ENCODE measurements around the gene PARM1.

PARM1 gene

DNA sequence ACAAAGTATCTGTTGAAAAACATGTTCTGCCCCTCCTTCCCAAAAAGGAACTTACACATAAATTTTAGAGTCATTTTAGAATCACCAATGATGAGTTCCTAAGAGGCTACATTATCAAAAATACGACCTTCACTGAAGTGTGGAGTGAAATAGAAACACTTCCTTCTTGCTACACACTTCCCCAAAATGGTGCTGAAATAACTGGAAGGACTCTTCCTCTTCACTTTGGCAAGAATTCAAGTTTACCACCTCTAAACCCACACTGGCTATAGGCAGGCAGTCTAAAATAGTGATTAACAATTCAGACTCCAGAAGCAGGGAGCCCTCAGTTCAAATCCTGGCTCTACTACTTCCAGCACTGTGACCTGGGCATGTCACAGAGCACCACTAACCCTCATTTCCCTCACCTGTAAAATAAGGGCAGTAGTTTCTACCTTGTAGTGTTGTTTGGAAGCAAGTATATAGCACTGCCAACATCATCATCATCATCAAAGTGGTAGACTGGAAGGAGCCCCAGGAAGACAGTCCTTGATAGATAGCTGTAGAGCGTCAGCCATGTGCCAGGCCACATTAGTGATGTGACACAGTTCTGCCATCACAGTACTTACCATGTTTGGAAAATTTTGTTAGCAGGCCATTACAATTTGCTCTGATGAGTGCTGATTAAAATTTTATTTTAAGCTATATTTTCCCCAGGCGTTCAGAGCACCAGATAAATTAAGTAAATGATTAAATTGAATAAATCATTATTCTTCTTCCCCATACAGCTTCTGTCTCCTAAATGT lies 103.3 kb downstream of the PARM1 start:
- TF ChIP-seq, protein P1, sequence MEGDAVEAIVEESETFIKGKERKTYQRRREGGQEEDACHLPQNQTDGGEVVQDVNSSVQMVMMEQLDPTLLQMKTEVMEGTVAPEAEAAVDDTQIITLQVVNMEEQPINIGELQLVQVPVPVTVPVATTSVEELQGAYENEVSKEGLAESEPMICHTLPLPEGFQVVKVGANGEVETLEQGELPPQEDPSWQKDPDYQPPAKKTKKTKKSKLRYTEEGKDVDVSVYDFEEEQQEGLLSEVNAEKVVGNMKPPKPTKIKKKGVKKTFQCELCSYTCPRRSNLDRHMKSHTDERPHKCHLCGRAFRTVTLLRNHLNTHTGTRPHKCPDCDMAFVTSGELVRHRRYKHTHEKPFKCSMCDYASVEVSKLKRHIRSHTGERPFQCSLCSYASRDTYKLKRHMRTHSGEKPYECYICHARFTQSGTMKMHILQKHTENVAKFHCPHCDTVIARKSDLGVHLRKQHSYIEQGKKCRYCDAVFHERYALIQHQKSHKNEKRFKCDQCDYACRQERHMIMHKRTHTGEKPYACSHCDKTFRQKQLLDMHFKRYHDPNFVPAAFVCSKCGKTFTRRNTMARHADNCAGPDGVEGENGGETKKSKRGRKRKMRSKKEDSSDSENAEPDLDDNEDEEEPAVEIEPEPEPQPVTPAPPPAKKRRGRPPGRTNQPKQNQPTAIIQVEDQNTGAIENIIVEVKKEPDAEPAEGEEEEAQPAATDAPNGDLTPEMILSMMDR (IDR thresholded peaks at IDR 0.05), result no peak

DNA sequence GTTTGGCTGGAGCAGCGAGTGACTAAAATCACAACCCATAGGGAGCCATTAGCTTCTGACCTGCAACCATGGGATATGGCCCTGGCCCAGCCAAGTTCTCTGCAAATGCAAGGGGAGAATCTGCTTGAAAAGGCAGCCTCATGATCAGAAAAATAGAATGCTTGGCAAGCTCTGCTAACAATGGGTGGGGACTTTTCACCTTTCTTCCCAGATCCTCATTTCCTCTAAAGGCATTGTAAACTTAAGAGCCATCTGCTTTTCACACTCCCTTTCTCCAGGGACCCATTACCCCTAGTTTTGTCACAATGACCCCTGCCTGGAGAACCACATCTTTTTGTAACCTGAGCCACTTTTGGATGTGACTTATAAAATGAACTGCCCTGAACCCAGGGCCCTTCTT lies 104.3 kb downstream of the PARM1 start:
- TF ChIP-seq, protein P1 (IDR thresholded peaks at IDR 0.05), result no peak

DNA sequence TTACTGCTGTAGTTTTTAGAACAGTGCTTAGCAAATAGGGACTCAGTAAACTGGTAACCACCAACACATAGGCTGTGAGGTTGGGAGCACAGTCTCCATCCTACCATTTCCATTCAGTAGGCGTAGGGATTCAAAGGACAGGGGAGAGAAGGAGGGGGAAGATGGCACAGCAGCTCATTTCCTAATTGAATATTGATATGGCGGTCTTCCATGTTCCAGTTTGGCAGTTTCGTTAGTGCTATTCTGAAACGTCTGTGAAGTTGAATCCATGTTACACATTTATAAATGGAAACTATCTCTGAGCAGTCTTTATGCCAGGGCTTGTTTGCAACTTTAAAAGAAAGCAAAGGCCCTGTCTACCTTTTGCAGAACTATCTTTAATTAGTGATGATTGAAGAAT lies 105.5 kb downstream of the PARM1 start:
- TF ChIP-seq, protein P1 (IDR thresholded peaks at IDR 0.05), result no peak

DNA sequence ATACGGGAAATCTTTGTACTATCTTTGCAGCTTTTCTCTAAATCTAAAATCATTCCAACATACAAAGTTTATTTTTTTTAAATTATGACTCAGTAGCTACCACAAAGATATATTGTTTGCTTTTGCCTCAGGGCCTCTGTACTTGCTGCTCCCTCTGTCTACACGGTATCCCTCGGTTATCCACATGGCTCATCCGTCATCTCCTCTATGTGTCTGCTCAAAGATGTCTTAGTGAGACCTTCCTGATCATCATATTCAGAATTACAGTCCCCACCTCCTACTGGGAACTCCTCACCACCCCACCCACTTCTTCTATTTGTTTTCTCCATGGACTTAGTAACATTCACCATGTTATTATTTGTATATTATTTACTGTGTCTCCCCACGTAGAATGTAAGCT lies 107.8 kb downstream of the PARM1 start:
- TF ChIP-seq, protein P1 (IDR thresholded peaks at IDR 0.05), result no peak

DNA sequence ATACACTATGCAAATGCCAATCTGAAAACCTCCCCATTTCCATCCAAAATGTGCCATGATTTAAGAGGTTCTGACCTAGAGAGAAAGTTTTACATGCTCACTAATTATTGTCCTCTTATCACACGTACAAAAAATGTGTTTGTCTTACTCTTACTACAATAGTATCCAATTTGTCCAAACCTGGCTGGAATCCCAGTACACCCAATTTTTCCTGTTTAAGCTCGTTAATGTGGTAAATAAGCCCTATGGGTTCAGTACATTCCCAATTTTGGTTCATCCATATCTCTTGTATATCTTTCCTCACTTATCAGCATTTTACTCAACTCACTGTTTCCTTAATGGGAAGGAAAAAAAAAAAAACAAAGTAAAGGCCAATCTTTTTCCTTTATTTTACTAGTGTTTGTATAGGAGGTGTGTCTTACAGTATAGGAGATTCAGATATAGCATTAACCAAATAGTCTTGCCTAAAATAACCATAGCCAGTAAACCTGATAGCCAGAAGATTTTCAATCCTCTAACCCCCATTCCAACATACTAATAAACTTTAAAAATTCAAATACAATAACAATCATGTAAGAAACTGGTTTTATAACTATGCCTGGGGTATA lies 109.8 kb downstream of the PARM1 start:
- TF ChIP-seq, protein P1 (IDR thresholded peaks at IDR 0.05), result no peak

DNA sequence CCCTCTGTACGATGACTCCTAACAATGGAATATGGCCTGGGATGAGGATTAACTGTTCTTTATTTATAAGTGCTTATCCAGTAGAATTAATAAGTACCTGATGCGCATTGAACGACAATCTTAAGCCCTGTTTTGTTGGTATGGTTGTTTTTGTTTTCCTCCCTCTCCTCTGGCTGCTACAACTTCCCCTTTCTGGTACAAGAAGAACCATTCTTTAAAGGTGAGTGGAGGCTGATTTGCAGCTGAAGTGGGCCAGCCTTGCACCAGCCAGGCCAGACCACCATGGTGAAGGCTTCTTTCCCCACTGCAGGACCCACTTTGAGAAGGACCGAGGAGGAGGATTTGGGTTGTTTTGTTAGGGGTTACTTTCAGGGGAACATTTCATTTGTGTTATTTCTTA lies 113.3 kb downstream of the PARM1 start:
- TF ChIP-seq, protein P1 (IDR thresholded peaks at IDR 0.05), result no peak

DNA sequence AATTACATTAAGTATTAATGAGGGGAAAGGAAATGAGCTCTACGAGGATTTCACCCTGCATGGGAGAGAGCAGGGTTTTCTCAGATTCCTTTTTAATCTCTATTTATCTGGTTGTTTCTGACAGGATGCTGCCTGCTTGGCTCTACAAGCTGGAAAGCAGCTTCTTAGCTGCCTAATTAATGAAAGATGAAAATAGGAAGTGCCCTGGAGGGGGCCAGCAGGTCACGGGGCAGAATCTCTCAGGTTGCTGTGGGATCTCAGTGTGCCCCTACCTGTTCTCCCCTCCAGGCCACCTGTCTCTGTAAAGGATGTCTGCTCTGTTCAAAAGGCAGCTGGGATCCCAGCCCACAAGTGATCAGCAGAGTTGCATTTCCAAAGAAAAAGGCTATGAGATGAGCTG lies 113.7 kb downstream of the PARM1 start:
- TF ChIP-seq, protein P1 (IDR thresholded peaks at IDR 0.05), result no peak
